ENCODE measurements around the gene COX4I1. TPM values are rescaled to one million over a fixed set of nuclear protein-coding genes. Genes with fewer than 3 reads are reported as not detected.
"Not testable (repeated sequence)": the region's sequence is repeated elsewhere in the genome, so short reads cannot be mapped to it uniquely, and the experiment has no call there.

The COX4I1 gene
- polyA plus RNA-seq, 3 donors, result 985 to 1,312 (median 1,132) TPM

DNA sequence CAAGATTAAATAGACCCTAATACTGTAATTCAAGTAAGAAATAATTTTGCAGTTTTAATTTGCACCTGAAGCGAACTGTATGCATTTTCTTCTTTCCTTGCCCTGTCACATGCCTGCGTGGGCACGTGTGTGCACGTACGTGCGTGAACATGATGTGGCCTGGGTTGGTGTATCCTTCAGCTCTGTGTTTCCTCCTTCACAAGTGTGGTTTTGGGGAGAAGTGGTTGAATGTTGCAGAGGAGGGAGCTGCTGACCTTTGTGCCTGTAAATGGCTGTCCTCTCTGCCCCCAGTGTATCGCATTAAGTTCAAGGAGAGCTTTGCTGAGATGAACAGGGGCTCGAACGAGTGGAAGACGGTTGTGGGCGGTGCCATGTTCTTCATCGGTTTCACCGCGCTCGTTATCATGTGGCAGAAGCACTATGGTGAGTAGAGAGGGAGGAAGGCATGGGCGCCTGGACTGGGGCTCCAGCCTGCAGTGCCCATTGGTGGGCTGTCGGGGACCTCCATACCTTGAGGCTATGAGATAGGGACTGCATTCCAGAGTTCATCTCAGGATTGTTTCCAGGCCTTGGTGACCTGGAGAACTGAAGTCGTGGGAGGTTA, 6.0 kb downstream of the COX4I1 start:
- H3K4me1 ChIP-seq (ENCODE audit: control insufficient read depth in 1 of 2, insufficient read depth in 2 of 2, low read length in 2 of 2), result peaks cover 5 to 6% of the 10 kb centered on the region in 2 donors
- peaks cover 6 to 9% (median 7%) of the 10 kb centered on the region in 3 donors for H3K27me3 Mint-ChIP-seq (ENCODE audit: low read depth in 3 of 3)
- peaks cover 47% of the 10 kb centered on the region for H4K20me1 ChIP-seq (ENCODE audit: insufficient read depth, low read length)
- H3K27ac ChIP-seq (ENCODE audit: low read depth in 1 of 2, low read length in 2 of 2), result no peak overlapping the region
- TF ChIP-seq, protein P1, sequence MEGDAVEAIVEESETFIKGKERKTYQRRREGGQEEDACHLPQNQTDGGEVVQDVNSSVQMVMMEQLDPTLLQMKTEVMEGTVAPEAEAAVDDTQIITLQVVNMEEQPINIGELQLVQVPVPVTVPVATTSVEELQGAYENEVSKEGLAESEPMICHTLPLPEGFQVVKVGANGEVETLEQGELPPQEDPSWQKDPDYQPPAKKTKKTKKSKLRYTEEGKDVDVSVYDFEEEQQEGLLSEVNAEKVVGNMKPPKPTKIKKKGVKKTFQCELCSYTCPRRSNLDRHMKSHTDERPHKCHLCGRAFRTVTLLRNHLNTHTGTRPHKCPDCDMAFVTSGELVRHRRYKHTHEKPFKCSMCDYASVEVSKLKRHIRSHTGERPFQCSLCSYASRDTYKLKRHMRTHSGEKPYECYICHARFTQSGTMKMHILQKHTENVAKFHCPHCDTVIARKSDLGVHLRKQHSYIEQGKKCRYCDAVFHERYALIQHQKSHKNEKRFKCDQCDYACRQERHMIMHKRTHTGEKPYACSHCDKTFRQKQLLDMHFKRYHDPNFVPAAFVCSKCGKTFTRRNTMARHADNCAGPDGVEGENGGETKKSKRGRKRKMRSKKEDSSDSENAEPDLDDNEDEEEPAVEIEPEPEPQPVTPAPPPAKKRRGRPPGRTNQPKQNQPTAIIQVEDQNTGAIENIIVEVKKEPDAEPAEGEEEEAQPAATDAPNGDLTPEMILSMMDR (IDR thresholded peaks at IDR 0.05), result no peak
- H3K36me3 Mint-ChIP-seq, result peaks cover 59 to 63% of the 10 kb centered on the region in 2 donors
- no peak overlapping the region for H3K4me2 ChIP-seq (replicated peaks; ENCODE audit: extremely low read depth, low read length, poor library complexity, severe bottlenecking)
- peaks cover 35% of the 10 kb centered on the region for H3K79me2 ChIP-seq (ENCODE audit: insufficient read depth, low read length)
- H2AFZ ChIP-seq (ENCODE audit: insufficient read depth, low read depth, low read length, poor library complexity, severe bottlenecking), result no peak overlapping the region
- peaks cover 0 to under 1% of the 10 kb centered on the region in 2 donors for H3K27me3 ChIP-seq (ENCODE audit: control insufficient read depth in 2 of 2, insufficient read depth in 2 of 2, low read length in 2 of 2)
- peak overlapping the region in 3 of 7 donors; percentile 29 to 61 (median 38) for H3K27ac Mint-ChIP-seq
- H3K36me3 ChIP-seq (replicated peaks in 1 of 2; ENCODE audit: control insufficient read depth in 1 of 2, insufficient read depth in 2 of 2, low read length in 2 of 2), result peaks cover 56 to 64% of the 10 kb centered on the region in 2 donors
- WGBS (ENCODE audit: insufficient coverage), result 96% methylated on average over 10 of the region's 18 CpGs
- H3K4me3 Mint-ChIP-seq, result no peak overlapping the region
- no peaks in the 10 kb centered on the region for H3K9me3 ChIP-seq (replicated peaks in 1 of 2; ENCODE audit: control insufficient read depth in 1 of 2, insufficient read depth in 1 of 2, low read length in 2 of 2)
- H3K4me1 Mint-ChIP-seq, result peaks cover 16% of the 10 kb centered on the region
- intact Hi-C loops (cut with micrococcal nuclease), result no loop called here
- H3K9ac ChIP-seq (ENCODE audit: insufficient read depth, low read length, poor library complexity, severe bottlenecking), result no peak overlapping the region
- no peak overlapping the region for H3K4me3 ChIP-seq (replicated peaks in 1 of 3; ENCODE audit: low read depth in 2 of 3, low read length in 3 of 3)
- H3K9me3 Mint-ChIP-seq, result peaks cover 0 to 3% (median 0%) of the 10 kb centered on the region in 7 donors
- DNase-seq, result no peak

DNA sequence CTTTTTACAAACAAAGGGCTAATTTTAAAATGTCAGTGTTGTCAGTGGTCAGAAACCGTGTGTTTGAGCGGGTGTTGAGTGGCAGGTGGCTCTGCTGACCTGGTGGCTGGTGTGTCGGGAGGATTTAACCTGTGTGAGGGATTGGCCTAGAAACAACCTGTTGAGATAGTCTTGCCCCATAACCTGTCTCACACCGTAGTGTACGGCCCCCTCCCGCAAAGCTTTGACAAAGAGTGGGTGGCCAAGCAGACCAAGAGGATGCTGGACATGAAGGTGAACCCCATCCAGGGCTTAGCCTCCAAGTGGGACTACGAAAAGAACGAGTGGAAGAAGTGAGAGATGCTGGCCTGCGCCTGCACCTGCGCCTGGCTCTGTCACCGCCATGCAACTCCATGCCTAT, 7.0 kb downstream of the COX4I1 start:
- H3K4me1 ChIP-seq (ENCODE audit: control insufficient read depth in 1 of 2, insufficient read depth in 2 of 2, low read length in 2 of 2), result no peaks in the 10 kb centered on the region
- H4K20me1 ChIP-seq (ENCODE audit: insufficient read depth, low read length), result peaks cover 47% of the 10 kb centered on the region
- H3K36me3 Mint-ChIP-seq, result peaks cover 53 to 60% of the 10 kb centered on the region in 2 donors
- no peak overlapping the region for H3K9ac ChIP-seq (ENCODE audit: insufficient read depth, low read length, poor library complexity, severe bottlenecking)
- peaks cover 25% of the 10 kb centered on the region for H3K79me2 ChIP-seq (ENCODE audit: insufficient read depth, low read length)
- no peaks in the 10 kb centered on the region for H3K9me3 ChIP-seq (replicated peaks in 1 of 2; ENCODE audit: control insufficient read depth in 1 of 2, insufficient read depth in 1 of 2, low read length in 2 of 2)
- no peak overlapping the region for H3K27ac ChIP-seq (ENCODE audit: low read depth in 1 of 2, low read length in 2 of 2)
- H3K4me3 ChIP-seq (replicated peaks in 1 of 3; ENCODE audit: low read depth in 2 of 3, low read length in 3 of 3), result no peak overlapping the region
- H3K4me3 Mint-ChIP-seq, result no peak overlapping the region
- peaks cover 8% of the 10 kb centered on the region for H3K4me1 Mint-ChIP-seq
- peaks cover 54 to 58% of the 10 kb centered on the region in 2 donors for H3K36me3 ChIP-seq (replicated peaks in 1 of 2; ENCODE audit: control insufficient read depth in 1 of 2, insufficient read depth in 2 of 2, low read length in 2 of 2)
- H3K27ac Mint-ChIP-seq, result peak overlapping the region in 1 of 7 donors; percentile 23
- no peak overlapping the region for H2AFZ ChIP-seq (ENCODE audit: insufficient read depth, low read depth, low read length, poor library complexity, severe bottlenecking)
- TF ChIP-seq, protein P1 (IDR thresholded peaks at IDR 0.05), result no peak
- DNase-seq, result no peak
- H3K4me2 ChIP-seq (replicated peaks; ENCODE audit: extremely low read depth, low read length, poor library complexity, severe bottlenecking), result no peak overlapping the region
- H3K27me3 ChIP-seq (ENCODE audit: control insufficient read depth in 2 of 2, insufficient read depth in 2 of 2, low read length in 2 of 2), result peaks cover 0 to 8% of the 10 kb centered on the region in 2 donors
- 93% methylated on average over 11 of the region's 11 CpGs for WGBS (ENCODE audit: insufficient coverage)
- intact Hi-C loops (cut with micrococcal nuclease), result no loop called here
- H3K9me3 Mint-ChIP-seq, result peaks cover 0 to 3% (median 0%) of the 10 kb centered on the region in 7 donors
- H3K27me3 Mint-ChIP-seq (ENCODE audit: low read depth in 3 of 3), result peaks cover 12 to 16% (median 14%) of the 10 kb centered on the region in 3 donors

- peaks cover 41% of the 10 kb centered on the region for H4K20me1 ChIP-seq (ENCODE audit: insufficient read depth, low read length)
- peaks cover 17% of the 10 kb centered on the region for H3K79me2 ChIP-seq (ENCODE audit: insufficient read depth, low read length)
- H3K4me2 ChIP-seq (replicated peaks; ENCODE audit: extremely low read depth, low read length, poor library complexity, severe bottlenecking); H2AFZ ChIP-seq (ENCODE audit: insufficient read depth, low read depth, low read length, poor library complexity, severe bottlenecking); H3K9ac ChIP-seq (ENCODE audit: insufficient read depth, low read length, poor library complexity, severe bottlenecking); intact Hi-C loops (cut with micrococcal nuclease); DNase-seq; H3K9me3 Mint-ChIP-seq; H3K9me3 ChIP-seq (replicated peaks in 1 of 2; ENCODE audit: control insufficient read depth in 1 of 2, insufficient read depth in 1 of 2, low read length in 2 of 2); H3K27ac Mint-ChIP-seq; H3K4me3 ChIP-seq (replicated peaks in 1 of 3; ENCODE audit: low read depth in 2 of 3, low read length in 3 of 3); H3K27ac ChIP-seq (ENCODE audit: low read depth in 1 of 2, low read length in 2 of 2); H3K4me1 ChIP-seq (ENCODE audit: control insufficient read depth in 1 of 2, insufficient read depth in 2 of 2, low read length in 2 of 2); H3K4me1 Mint-ChIP-seq; H3K4me3 Mint-ChIP-seq: not testable (repeated sequence)
- H3K27me3 ChIP-seq (ENCODE audit: control insufficient read depth in 2 of 2, insufficient read depth in 2 of 2, low read length in 2 of 2), result peaks cover 7 to 16% of the 10 kb centered on the region in 2 donors
- H3K36me3 ChIP-seq (replicated peaks in 1 of 2; ENCODE audit: control insufficient read depth in 1 of 2, insufficient read depth in 2 of 2, low read length in 2 of 2), result peaks cover 46 to 50% of the 10 kb centered on the region in 2 donors
- WGBS (ENCODE audit: insufficient coverage), result 94% methylated on average over 3 of the region's 6 CpGs
- H3K36me3 Mint-ChIP-seq, result peaks cover 45 to 52% of the 10 kb centered on the region in 2 donors
- peaks cover 17 to 24% (median 22%) of the 10 kb centered on the region in 3 donors for H3K27me3 Mint-ChIP-seq (ENCODE audit: low read depth in 3 of 3)
Measured at GRCh38 chr16:85807340-85807739, 7.8 kb downstream of the COX4I1 start.

Data from CD14-positive monocyte (primary cell).